ENCODE measurements around the gene PSMD8.

DNA sequence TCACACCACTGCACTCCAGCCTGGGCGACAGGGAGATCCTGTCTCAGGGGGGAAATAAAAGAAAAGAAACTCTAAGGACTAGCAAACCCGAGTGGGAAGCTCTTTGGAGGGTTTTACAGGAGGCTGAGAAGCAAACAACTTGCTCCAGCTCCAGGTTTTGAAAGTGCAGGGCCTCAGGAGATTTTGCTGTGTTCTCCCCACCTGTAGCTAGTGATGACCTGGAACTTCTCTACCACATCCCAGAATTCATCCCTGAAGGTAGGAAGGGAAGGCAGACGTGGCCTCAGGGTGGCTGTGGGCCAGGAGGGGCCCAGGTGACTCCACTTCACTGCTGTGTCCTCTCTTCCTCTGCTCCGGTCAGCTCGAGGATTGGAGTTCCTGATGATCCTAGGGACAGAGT, 16.3 kb upstream of the PSMD8 start:
- TF ChIP-seq, protein P1, sequence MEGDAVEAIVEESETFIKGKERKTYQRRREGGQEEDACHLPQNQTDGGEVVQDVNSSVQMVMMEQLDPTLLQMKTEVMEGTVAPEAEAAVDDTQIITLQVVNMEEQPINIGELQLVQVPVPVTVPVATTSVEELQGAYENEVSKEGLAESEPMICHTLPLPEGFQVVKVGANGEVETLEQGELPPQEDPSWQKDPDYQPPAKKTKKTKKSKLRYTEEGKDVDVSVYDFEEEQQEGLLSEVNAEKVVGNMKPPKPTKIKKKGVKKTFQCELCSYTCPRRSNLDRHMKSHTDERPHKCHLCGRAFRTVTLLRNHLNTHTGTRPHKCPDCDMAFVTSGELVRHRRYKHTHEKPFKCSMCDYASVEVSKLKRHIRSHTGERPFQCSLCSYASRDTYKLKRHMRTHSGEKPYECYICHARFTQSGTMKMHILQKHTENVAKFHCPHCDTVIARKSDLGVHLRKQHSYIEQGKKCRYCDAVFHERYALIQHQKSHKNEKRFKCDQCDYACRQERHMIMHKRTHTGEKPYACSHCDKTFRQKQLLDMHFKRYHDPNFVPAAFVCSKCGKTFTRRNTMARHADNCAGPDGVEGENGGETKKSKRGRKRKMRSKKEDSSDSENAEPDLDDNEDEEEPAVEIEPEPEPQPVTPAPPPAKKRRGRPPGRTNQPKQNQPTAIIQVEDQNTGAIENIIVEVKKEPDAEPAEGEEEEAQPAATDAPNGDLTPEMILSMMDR (IDR thresholded peaks at IDR 0.05 in 2 of 3, conservative IDR thresholded peaks at IDR 0.05 in 1 of 3; ENCODE audit: borderline replicate concordance in 1 of 3, insufficient read depth in 1 of 3, low read depth in 2 of 3, low read length in 2 of 3), result no peak
- TF ChIP-seq POLR2AphosphoS5 (IDR thresholded peaks at IDR 0.05; ENCODE audit: low read depth, low read length) (no peak), EZH2phosphoT487 (IDR thresholded peaks at IDR 0.05; ENCODE audit: borderline replicate concordance) (no peak), EZH2 (IDR thresholded peaks at IDR 0.05) (no peak), POLR2A (IDR thresholded peaks at IDR 0.05; ENCODE audit: borderline replicate concordance, extremely low read depth, insufficient read depth, insufficient read length) (no peak), ZFX (IDR thresholded peaks at IDR 0.05) (no peak), YY1 (IDR thresholded peaks at IDR 0.05; ENCODE audit: extremely low read depth, insufficient replicate concordance, low read depth, low read length) (no peak), CEBPB (IDR thresholded peaks at IDR 0.05; ENCODE audit: low read depth) (no peak), EGR1 (IDR thresholded peaks at IDR 0.05; ENCODE audit: low read depth) (no peak), SP1 (IDR thresholded peaks at IDR 0.05; ENCODE audit: low read depth) (no peak)
- TF ChIP-seq, protein P2, sequence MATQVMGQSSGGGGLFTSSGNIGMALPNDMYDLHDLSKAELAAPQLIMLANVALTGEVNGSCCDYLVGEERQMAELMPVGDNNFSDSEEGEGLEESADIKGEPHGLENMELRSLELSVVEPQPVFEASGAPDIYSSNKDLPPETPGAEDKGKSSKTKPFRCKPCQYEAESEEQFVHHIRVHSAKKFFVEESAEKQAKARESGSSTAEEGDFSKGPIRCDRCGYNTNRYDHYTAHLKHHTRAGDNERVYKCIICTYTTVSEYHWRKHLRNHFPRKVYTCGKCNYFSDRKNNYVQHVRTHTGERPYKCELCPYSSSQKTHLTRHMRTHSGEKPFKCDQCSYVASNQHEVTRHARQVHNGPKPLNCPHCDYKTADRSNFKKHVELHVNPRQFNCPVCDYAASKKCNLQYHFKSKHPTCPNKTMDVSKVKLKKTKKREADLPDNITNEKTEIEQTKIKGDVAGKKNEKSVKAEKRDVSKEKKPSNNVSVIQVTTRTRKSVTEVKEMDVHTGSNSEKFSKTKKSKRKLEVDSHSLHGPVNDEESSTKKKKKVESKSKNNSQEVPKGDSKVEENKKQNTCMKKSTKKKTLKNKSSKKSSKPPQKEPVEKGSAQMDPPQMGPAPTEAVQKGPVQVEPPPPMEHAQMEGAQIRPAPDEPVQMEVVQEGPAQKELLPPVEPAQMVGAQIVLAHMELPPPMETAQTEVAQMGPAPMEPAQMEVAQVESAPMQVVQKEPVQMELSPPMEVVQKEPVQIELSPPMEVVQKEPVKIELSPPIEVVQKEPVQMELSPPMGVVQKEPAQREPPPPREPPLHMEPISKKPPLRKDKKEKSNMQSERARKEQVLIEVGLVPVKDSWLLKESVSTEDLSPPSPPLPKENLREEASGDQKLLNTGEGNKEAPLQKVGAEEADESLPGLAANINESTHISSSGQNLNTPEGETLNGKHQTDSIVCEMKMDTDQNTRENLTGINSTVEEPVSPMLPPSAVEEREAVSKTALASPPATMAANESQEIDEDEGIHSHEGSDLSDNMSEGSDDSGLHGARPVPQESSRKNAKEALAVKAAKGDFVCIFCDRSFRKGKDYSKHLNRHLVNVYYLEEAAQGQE (IDR thresholded peaks at IDR 0.05; ENCODE audit: low read depth), result no peak
